Stimulated activated memory B cell treated with anti-CD40 and anti-IgM and Interleukin-4, amounts not matched to agents 10 μg/mL and 1 μg/mL and 100 μg/mL, for 72 hours (primary cell): ENCODE data around the gene GALNT2.

Source experiments
- ATAC-seq: fragments of 150-1000 bp; cut with Tn5 transposase; 2 replicates; pipeline ENCODE4 v1.10.0; 2021
- H3K27ac Mint-ChIP-seq: one replicate; pipeline ENCODE4 v1.8.0; 2022; ENCODE audit warnings: mild to moderate bottlenecking, mixed read lengths
- H3K27me3 Mint-ChIP-seq: one replicate; pipeline ENCODE4 v1.8.0; 2022; ENCODE audit warnings: mixed read lengths
- H3K36me3 Mint-ChIP-seq: one replicate; pipeline ENCODE4 v1.8.0; 2022; ENCODE audit warnings: mixed read lengths
- H3K4me1 Mint-ChIP-seq: one replicate; pipeline ENCODE4 v1.8.0; 2022; ENCODE audit warnings: mixed read lengths
- H3K4me3 Mint-ChIP-seq: one replicate; pipeline ENCODE4 v1.8.0; 2022; ENCODE audit warnings: mild to moderate bottlenecking, moderate library complexity, mixed read lengths
- H3K9me3 Mint-ChIP-seq: one replicate; pipeline ENCODE4 v1.8.0; 2022; ENCODE audit warnings: mixed read lengths

Gene GALNT2

GRCh38 chr1:230143534-230143933 lies 76.5 kb downstream of the GALNT2 start:
- no peak for ATAC-seq
- Mint-ChIP-seq H3K4me1 (peaks cover 65% of the 10 kb centered on the region), H3K36me3 (peaks cover 10% of the 10 kb centered on the region), H3K4me3 (no peak overlapping the region), H3K27ac (peak overlapping the region; percentile 99), H3K27me3 (no peaks in the 10 kb centered on the region), H3K9me3 (no peaks in the 10 kb centered on the region)

- Mint-ChIP-seq H3K4me1 (peaks cover 71% of the 10 kb centered on the region), H3K9me3 (no peaks in the 10 kb centered on the region), H3K27ac (peak overlapping the region; percentile 99), H3K4me3 (no peak overlapping the region), H3K27me3 (no peaks in the 10 kb centered on the region), H3K36me3 (peaks cover 10% of the 10 kb centered on the region)
- ATAC-seq: no peak
These were observed 77.1 kb downstream of the GALNT2 start for GRCh38 chr1:230144010-230144614.

GRCh38 chr1:230144758-230145504 lies 77.9 kb downstream of the GALNT2 start:
- Mint-ChIP-seq H3K4me3 (no peak overlapping the region), H3K4me1 (peaks cover 79% of the 10 kb centered on the region), H3K27me3 (no peaks in the 10 kb centered on the region), H3K9me3 (no peaks in the 10 kb centered on the region), H3K27ac (peak overlapping the region; percentile 99), H3K36me3 (peaks cover 10% of the 10 kb centered on the region)
- no peak for ATAC-seq

- Mint-ChIP-seq H3K27ac (peak overlapping the region; percentile 99), H3K9me3 (no peaks in the 10 kb centered on the region)
These were observed 78.5 kb downstream of the GALNT2 start for GRCh38 chr1:230145505-230145899.

GRCh38 chr1:230145953-230146476 lies 79.0 kb downstream of the GALNT2 start:
- no peaks in the 10 kb centered on the region for H3K27me3 Mint-ChIP-seq
- H3K4me1 Mint-ChIP-seq: peaks cover 82% of the 10 kb centered on the region
- peak overlapping the region; percentile 78 for H3K4me3 Mint-ChIP-seq
- peaks cover 10% of the 10 kb centered on the region for H3K36me3 Mint-ChIP-seq
- H3K9me3 Mint-ChIP-seq: no peaks in the 10 kb centered on the region
- H3K27ac Mint-ChIP-seq: peak overlapping the region; percentile 99
- ATAC-seq: peak; percentile 66

More at GRCh38 chr1:230145505-230145899, 78.5 kb downstream of the GALNT2 start:
- peaks cover 10% of the 10 kb centered on the region for H3K36me3 Mint-ChIP-seq
- H3K27me3 Mint-ChIP-seq: no peaks in the 10 kb centered on the region
- no peak for ATAC-seq
- peak overlapping the region; percentile 78 for H3K4me3 Mint-ChIP-seq
- H3K4me1 Mint-ChIP-seq: peaks cover 80% of the 10 kb centered on the region

GRCh38 chr1:230146709-230147108 lies 79.7 kb downstream of the GALNT2 start:
- Mint-ChIP-seq H3K36me3 (peaks cover 10% of the 10 kb centered on the region), H3K27ac (peak overlapping the region; percentile 99)

GRCh38 chr1:230147253-230148125 lies 80.5 kb downstream of the GALNT2 start:
- Mint-ChIP-seq H3K36me3 (peaks cover 10% of the 10 kb centered on the region), H3K9me3 (no peaks in the 10 kb centered on the region), H3K27me3 (no peaks in the 10 kb centered on the region), H3K4me1 (peaks cover 87% of the 10 kb centered on the region), H3K27ac (peak overlapping the region; percentile 99), H3K4me3 (no peak overlapping the region)
- ATAC-seq: no peak

More at GRCh38 chr1:230146709-230147108, 79.7 kb downstream of the GALNT2 start:
- no peaks in the 10 kb centered on the region for H3K27me3 Mint-ChIP-seq
- ATAC-seq: no peak
- H3K4me3 Mint-ChIP-seq: no peak overlapping the region
- H3K4me1 Mint-ChIP-seq: peaks cover 87% of the 10 kb centered on the region
- no peaks in the 10 kb centered on the region for H3K9me3 Mint-ChIP-seq

- no peak for ATAC-seq
- no peaks in the 10 kb centered on the region for H3K9me3 Mint-ChIP-seq
- H3K27ac Mint-ChIP-seq: peak overlapping the region; percentile 99
- peak overlapping the region; percentile 2 for H3K4me3 Mint-ChIP-seq
- H3K4me1 Mint-ChIP-seq: peaks cover 80% of the 10 kb centered on the region
- peaks cover 10% of the 10 kb centered on the region for H3K36me3 Mint-ChIP-seq
- H3K27me3 Mint-ChIP-seq: no peaks in the 10 kb centered on the region
These were observed 81.2 kb downstream of the GALNT2 start for GRCh38 chr1:230148126-230148652.

GRCh38 chr1:230148768-230149469 lies 81.9 kb downstream of the GALNT2 start:
- Mint-ChIP-seq H3K4me3 (peak overlapping the region; percentile 2), H3K27ac (peak overlapping the region; percentile 99), H3K9me3 (no peaks in the 10 kb centered on the region), H3K36me3 (peaks cover 7% of the 10 kb centered on the region), H3K27me3 (no peaks in the 10 kb centered on the region), H3K4me1 (peaks cover 74% of the 10 kb centered on the region)
- ATAC-seq: no peak

- peaks cover 64% of the 10 kb centered on the region for H3K4me1 Mint-ChIP-seq
- H3K9me3 Mint-ChIP-seq: no peaks in the 10 kb centered on the region
- H3K27ac Mint-ChIP-seq: peak overlapping the region; percentile 99
- H3K27me3 Mint-ChIP-seq: no peaks in the 10 kb centered on the region
- peak overlapping the region; percentile 77 for H3K4me3 Mint-ChIP-seq
- ATAC-seq: peak; percentile 87
- peaks cover 5% of the 10 kb centered on the region for H3K36me3 Mint-ChIP-seq
These were observed 82.9 kb downstream of the GALNT2 start for GRCh38 chr1:230149751-230150584.

GRCh38 chr1:230150615-230151014 lies 83.6 kb downstream of the GALNT2 start:
- Mint-ChIP-seq H3K36me3 (peaks cover 8% of the 10 kb centered on the region), H3K4me1 (peaks cover 60% of the 10 kb centered on the region), H3K4me3 (peak overlapping the region; percentile 77), H3K27me3 (no peaks in the 10 kb centered on the region), H3K9me3 (no peaks in the 10 kb centered on the region), H3K27ac (peak overlapping the region; percentile 99)
- ATAC-seq: no peak

GRCh38 chr1:230151924-230152468 lies 85.0 kb downstream of the GALNT2 start:
- Mint-ChIP-seq H3K36me3 (peaks cover 14% of the 10 kb centered on the region), H3K9me3 (no peaks in the 10 kb centered on the region), H3K4me3 (no peak overlapping the region), H3K27me3 (no peaks in the 10 kb centered on the region), H3K4me1 (peaks cover 58% of the 10 kb centered on the region), H3K27ac (peak overlapping the region; percentile 44)
- ATAC-seq: no peak

- no peaks in the 10 kb centered on the region for H3K27me3 Mint-ChIP-seq
- ATAC-seq: no peak
- peaks cover 58% of the 10 kb centered on the region for H3K4me1 Mint-ChIP-seq
- H3K9me3 Mint-ChIP-seq: no peaks in the 10 kb centered on the region
- no peak overlapping the region for H3K4me3 Mint-ChIP-seq
- H3K36me3 Mint-ChIP-seq: peaks cover 15% of the 10 kb centered on the region
- H3K27ac Mint-ChIP-seq: no peak overlapping the region
These were observed 86.0 kb downstream of the GALNT2 start for GRCh38 chr1:230152999-230153398.
